HG02678 (cell line): ENCODE data around the gene KRTAP5-7.
"Not testable (repeated sequence)": the region's sequence is repeated elsewhere in the genome, so short reads cannot be mapped to it uniquely, and the experiment has no call there.

Experiments
- ATAC-seq: cut with Tn5 transposase; IDR thresholded peaks from one replicate; pipeline ENCODE4 v1.9.1; 2021; ENCODE audit warnings: mild to moderate bottlenecking, moderate library complexity; ENCODE audit not compliant: unreplicated experiment

The KRTAP5-7 gene

DNA sequence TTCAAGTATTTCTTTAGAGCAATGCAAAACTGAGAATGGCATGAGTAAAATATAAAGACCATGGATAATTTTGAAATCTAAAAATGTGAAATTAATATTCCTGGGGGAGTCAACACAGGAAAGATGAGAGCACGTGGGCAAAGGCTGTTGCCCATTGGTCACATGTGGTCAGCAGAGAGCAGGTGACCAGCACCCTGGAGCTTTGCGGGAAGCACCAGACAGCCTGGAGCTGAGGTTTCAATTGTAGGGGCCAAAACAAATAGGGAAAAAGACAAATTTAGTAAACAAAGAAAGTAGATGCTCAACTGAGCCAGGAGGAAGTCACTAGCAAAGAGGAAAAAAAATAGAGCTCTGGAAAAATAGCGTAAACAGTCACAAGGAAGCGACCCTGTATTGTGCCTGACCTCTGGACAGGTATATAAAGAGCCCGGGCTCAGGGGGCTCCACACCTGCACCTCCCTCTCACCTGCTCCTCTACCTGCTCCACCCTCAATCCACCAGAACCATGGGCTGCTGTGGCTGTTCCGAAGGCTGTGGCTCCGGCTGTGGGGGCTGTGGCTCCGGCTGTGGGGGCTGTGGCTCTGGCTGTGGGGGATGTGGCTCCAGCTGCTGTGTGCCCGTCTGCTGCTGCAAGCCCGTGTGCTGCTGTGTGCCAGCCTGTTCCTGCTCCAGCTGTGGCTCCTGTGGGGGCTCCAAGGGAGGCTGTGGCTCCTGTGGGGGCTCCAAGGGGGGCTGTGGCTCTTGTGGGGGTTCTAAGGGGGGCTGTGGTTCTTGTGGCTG lies at the start of gene KRTAP5-7:
Gene KRTAP5-7, plus strand, starts transcription at position 472 of the 780 bp plus-strand sequence. Its CDS starts 34 bp downstream, at position 506.
- ATAC-seq, result not testable (repeated sequence)

DNA sequence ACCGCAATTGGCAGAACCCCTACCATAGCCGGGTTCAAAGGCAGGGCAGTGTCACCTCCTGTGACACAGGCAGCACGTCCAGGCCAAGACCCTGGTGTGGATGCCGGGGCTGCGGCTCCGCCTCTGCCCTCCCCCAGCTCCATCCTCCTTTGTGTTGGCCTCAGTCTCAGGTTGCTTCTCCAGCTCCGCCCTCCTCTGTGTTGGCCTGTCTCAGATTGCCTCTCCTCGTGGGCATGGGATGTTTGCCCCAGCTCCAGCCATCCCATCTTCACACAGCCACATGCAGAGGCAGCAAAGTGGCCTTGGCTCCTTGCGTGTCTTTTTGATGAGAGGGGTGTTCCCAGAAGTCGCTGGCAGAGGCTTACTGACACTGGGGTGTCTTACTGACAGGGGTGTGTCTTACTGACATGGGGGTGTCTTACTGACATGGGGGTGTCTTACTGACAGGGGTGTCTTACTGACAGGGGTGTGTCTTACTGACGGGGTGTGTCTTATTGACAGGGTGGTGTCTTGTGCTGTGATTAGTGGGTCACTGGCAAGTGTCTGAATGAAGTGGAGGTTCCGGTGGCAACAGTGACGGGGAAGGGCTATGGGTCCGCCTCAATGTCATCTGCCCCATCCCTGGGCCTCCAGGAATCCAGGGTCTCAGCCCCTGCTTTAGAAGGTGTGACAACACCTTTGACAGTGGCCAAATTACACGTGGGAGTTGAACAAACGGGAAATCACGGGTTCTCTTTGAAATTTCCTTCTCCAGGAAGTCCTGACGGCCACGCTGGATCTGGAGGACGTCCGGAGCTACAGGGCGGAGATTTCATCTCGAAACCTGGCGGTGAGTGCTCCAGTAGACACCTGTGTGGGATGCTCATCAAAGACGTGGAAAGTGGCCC lies 49.2 kb upstream of the KRTAP5-7 start:
- ATAC-seq, result no peak

DNA sequence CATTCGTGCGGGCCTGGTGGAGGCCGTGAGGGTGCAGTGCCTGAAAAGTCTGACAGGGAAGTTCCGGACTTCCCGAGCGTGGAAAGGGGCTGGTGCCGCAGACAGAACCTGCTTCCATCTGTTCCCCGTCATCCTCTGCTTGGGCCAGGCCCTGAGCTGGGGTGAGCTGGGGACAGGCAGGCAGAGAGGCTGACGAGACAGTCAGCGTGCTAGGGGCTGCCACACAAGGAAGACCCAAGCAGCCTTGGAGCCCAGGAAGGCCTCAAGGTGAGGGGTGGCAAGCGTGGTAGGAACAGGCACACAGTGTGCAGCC lies 48.6 kb upstream of the KRTAP5-7 start:
- ATAC-seq, result no peak

DNA sequence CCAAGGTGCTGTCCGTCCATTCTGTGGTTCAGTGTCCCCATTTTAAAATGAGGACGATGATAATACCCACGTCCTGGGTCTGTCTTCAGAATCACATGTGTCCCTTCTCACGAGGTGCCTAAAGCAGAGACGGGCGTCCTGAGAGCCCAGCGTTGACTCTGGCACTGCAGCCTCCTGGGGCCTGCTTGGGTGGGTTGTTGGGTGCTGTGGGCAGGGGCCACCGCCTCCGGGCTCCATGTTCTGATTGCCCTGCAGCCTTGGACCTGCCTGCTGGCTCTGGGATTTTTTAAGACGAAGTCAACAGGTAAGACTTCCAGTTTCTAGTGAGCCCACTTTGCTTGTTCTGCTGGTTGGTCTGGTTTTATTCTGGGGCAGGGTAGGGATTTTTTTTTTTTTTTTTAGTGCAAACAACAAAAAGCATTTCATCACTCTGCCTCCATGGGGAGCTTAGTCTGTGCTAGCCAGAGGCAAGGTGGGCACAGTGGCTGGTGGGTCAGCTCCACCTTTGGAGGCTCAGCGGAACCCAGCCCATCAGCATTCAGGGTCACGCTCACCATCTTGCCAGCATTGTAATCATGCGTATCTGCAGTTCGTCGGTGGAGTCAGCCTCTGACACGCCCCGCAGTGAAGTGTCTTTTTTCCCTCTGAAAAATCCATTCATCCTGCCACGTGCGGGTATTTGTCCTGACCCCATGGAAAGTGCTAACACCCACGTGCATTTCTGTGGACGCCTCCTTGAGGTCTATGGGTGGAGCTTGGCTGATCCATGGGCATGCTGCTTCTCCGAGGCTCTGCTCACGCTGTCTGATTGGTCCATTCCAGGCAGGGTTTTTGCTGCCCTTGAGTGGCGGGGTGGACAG lies 45.7 kb upstream of the KRTAP5-7 start:
- no peak for ATAC-seq

GRCh38 chr11:71482216-71482615 lies 44.9 kb upstream of the KRTAP5-7 start:
- ATAC-seq, result no peak

DNA sequence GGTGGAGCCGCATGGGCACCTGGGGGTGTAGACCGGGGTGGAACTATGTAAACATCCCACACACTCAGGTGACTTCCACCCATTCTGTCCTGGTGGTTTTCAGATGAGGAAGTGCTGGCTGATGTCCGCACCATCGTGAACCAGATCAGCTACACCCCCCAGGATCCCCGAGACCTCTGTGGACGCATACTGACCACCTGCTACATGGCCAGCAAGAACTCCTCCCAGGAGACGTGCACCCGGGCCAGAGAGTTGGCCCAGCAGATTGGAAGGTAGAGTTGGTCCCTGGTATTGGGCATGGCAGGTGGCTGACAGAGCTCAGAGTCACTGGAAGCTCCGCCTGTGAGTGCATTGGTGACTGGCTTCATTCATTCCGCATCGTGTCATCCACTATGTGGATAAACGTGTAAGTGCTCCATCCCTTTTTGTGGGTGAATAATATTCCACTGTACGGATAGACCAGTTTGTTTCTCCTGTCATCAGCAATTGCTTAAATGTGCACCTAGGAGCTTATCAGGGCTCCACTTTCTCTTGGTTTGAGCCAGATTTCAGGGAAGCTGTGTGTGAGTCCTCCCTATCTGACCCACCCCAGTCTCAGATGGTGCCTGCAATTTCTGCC lies 44.2 kb upstream of the KRTAP5-7 start:
- no peak for ATAC-seq

- no peak for ATAC-seq
These were observed 43.4 kb upstream of the KRTAP5-7 start for GRCh38 chr11:71483692-71484091.

DNA sequence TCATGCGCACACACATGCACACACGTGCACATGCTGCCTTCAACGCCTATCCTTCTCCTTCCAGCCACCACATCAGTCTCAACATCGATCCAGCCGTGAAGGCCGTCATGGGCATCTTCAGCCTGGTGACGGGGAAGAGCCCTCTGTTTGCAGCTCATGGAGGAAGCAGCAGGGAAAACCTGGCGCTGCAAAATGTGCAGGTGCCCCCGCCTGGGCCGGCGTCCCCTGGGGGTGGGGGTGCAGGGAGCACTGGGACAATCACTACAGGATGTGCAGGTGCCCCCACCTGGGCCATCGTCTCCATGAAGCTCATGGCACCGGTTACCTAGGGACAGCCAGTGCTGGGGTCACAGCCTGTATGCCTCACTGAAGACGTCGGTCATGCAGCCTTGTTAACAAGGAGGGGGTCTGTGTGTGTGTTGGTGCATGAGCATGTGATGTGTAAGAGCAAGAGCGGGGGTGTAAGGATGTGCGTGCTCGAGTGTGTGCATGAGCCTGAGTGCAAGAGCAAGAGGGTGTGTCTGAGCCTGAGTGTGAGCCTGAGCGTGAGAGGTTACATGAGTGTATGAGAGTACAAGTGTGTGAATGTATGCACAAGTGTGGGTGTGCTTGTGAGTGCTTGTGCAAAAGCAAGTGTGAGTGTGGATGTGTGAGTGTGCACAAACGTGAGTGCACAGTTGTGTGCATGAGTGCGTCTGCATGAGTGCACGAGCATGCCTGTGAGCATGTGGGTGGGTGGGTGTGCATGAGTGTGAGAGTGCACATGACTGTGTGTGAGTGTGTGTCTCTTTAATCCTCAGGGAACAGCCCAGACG lies 42.6 kb upstream of the KRTAP5-7 start:
- no peak for ATAC-seq

- no peak for ATAC-seq
These were observed 42.0 kb upstream of the KRTAP5-7 start for GRCh38 chr11:71485063-71485399.

DNA sequence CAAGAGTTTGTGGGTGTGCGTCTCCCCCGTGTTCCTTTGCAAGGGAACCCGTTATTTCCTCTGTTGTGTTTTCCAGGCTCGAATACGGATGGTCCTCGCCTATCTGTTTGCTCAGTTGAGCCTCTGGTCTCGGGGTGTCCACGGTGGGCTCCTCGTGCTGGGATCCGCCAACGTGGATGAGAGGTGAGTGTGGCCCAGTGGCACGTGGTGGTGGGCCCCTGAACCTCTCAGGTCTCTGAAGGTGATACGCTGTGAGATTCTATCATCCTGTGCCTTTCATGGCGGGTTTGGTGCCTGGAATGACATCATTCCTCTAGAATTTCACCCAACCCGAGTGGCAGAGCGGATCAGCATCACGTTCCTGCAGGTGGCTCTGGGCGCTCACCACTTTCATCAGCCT lies 41.6 kb upstream of the KRTAP5-7 start:
- ATAC-seq, result no peak

DNA sequence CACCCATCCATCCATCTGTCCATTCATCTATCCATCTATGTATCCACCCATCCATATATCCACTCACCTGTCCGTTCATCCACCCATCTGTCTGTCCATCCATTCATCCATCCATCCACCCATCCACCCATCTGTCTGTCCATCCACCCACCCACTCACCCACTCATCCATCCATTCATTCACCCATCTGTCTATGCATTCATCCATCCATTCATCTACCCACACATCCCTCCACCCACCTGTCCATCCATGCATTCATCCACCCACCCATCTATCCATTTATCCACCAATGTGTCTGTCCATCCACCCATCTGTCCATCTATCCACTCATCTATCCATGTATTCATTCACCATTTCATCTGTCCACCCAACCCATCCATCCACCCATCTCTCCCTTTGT lies 40.7 kb upstream of the KRTAP5-7 start:
- no peak for ATAC-seq

GRCh38 chr11:71488681-71489270 lies 38.3 kb upstream of the KRTAP5-7 start:
- ATAC-seq, result no peak

DNA sequence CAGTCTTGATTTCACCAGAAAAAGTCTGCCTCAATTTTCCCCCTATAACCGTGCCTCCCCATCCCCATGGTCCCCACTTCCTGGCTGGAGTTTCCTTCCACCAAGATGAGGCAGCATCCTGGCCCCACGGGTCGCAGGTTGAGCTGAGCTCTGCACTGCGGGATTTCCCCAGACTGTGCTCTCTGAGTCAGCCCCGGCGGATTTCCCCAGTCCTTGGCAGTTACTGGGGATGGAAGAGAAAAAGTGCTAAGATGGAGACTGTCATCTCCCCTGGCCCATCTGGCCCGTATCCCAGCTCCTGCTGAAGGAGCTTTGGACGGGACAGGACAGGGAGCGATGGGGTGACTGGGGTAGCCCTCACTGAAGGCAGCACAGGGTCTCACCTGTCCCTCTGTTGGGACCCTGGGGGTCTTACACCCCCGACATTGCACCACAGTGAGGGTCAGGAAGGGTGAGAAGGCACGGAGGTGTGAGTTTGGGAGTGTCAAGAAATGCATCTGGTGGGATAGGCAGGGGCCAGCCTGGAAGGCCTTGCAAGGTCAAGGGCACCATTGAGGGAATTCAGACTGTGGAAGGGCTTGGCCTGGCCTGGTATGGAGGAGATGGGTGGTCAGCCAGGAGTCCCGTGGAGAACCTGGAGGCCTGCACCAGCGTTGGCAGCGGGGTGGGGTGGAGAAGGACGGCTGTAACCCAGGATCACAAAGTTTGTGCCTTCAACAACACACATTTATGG lies 37.6 kb upstream of the KRTAP5-7 start:
- no peak for ATAC-seq

DNA sequence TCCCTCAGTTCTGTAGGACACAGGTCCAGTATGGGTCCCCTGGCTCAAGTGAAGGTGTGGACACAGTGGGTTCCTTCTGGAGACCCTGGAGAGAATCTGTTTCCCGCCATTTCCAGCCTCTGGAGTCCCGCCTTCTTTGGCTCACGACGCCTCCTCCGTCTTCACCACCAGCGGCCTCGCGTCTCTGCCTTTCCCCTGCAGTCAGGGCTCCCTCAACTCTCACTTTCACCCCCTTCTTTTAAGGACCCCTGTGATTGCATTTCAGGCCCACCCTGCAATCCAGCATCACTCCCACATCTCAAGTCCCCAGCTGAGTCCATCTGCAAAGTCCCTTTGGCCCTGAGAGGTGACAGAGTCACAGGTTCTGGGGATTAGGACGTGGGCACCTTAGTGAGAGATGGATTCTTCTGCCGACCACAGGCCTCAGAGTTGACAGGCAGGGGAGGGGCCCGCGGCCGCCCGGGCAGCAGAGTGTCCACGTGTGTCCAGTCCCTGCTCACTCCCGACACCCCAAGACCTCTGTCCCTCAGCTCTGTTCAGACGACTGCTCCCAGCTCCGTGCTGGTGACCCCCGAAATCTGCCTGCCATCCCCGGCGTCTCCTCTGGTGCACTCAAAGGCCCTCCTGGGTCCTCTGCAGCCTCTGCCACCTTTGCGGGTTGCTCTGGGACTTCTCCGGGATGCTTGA lies 36.9 kb upstream of the KRTAP5-7 start:
- no peak for ATAC-seq

- ATAC-seq, result no peak
These were observed 36.2 kb upstream of the KRTAP5-7 start for GRCh38 chr11:71490731-71491390.

GRCh38 chr11:71491531-71491930 lies 35.5 kb upstream of the KRTAP5-7 start:
- no peak for ATAC-seq

DNA sequence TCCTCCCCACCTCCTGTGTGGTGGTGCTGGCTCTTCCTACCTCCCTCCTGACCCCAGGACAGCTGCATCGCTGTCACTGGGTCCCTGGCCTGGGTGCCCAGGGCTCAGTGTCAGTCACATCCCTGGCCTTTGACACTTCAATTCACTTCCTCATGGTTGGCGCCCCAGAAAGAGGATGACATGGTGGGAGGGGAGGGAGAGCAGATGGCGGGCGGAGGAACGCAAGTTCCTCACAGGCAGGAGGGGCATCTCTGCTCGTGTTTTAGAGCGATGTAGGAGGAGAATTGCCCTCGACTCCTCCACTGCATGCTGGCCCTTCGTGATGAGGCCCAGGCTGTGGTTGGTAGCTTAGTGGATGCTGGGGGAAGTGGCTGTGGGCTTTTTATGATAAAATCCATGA lies 35.1 kb upstream of the KRTAP5-7 start:
- no peak for ATAC-seq
